T47D (cell line): ENCODE results near the gene MICU1.

Experiments used
- DNase-seq, 2 experiments: peaks; one replicate each; pipeline versions ENCODE4 v3.0.0 to v3.0.0-alpha.2; 2011 to 2012; ENCODE audit warnings: low read depth in 1 of 2, low spot score in 1 of 2
- JUND ChIP-seq: IDR thresholded peaks from 2 replicates; pipeline ENCODE4 v1.6.1; 2012; ENCODE audit warnings: low read depth
- in situ Hi-C: cut with HindIII; loops from 2 replicates; pipeline ENCODE4 v1.10.0; 2016; ENCODE audit warnings: low sequenced_read_pairs, low pct_unique_long_range_greater_than_20kb

MICU1 gene

DNA sequence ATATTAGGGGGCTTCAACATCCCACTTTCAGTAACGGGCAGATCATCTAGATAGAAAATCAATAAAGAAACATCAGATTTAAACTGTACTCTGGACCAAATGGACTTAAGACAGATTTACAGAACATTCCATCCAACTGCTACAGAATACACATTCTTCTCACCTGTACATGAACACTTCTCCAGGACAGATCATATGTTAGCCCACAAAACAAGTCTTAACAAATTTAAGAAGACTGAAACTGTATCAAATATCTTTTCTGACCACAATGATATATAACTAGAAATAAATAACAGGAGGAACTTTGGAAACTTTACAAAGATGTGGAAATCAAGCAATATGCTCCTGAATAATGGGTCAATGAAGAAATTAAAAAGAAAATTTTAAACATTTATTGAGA, 86.7 kb downstream of the MICU1 start:
- in situ Hi-C loops: no loop called here
- no peak for TF ChIP-seq JUND
- no peak for DNase-seq

DNA sequence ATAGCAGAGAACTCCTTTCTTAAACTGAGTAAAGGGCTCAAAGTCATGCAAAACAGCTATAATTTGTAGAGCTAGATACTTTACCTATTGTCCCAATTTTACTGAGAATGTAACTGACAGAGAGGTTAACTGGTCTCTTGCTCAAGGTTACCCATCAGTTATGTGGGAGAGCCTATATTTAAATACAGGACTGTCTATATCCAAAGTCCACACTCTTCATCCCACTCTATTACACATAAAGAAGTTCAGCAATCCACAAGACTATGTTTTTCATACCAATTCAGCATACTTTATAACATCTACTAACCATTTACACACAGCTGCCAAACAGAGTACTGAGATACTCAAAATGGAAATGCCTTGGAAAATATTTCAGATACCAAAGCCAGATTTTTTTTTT, 100.2 kb downstream of the MICU1 start:
- no peak for DNase-seq
- TF ChIP-seq JUND: no peak
- in situ Hi-C loops: no loop called here

DNA sequence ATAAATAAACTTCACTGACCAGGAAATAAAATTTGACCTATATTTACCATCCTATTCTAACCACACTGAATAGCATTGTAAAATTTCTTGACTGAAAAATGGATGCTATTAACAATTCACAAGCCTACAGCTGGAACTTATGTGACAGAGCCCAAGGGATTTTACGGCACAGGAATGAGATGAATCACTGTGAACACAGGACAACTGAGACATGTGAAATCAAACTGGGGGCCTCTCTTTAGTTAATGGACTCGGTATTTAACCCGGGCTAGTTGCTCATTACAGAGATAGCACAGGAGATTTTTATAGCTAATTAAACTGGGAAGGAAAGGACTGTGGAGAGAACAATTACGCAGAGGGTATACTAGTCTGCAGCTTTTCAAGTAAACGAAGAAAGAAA, 100.6 kb downstream of the MICU1 start:
- DNase-seq: no peak
- no peak for TF ChIP-seq JUND
- in situ Hi-C loops: no loop called here

DNA sequence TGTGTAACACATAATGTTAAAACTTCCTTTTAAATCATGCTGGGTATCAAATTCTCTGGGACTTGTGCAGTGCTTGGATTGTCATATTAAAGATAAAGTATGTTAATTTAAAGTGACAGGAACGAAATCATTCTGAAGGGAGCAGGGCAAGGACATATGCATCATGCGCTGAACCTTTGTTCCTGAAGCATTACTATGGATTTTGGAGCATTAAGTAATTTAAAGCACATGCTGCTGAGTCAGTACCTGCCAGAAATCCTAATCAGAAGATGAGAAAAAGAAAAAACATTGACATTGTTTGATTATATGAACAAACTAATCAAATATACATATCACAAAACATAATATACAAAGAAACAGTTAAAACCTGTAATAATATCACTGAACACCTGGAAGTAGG, 101.4 kb downstream of the MICU1 start:
- TF ChIP-seq JUND: no peak
- no peak for DNase-seq
- in situ Hi-C loops: no loop called here

DNA sequence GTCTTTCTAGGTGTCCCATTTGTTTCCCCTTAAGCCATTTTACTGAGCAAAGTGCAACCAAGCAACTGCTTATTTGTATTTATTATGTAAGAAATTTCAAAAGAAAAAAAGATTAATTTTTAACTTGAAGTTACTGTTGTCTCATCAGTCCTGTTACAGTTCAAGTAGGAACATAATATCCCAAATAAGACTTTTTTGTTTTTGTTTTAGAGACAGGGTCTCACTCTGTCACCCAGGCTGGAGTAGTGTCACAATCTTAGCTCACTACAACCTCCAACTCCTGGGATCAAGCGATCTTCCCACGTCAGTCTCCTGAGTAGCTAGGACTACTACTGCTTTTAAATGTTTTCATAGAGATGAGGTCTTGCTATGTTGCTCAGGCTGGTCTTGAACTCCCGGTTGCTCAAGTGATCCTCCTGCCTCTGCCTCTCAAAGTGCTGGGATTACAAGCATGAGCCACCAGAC, 101.9 kb downstream of the MICU1 start:
- no peak for DNase-seq
- in situ Hi-C loops: no loop called here
- no peak for TF ChIP-seq JUND

DNA sequence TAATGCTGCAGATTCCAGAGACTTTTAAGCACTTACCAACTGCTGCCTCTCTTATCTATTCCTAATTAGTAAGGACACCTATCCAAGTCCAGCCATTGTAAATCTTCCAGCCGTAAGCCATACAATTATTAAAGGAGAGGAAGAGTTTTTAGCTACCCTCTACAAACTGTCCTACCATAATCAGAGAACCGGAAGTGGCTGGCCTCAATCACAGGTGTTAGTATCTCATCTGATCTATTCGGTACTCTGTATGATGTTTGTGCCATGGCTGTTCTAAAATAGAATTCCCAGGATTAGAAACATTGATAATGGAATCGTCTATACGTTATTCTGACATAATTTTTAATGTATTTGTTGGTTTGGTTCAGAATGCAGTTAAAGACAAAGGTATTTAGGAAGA, 102.8 kb downstream of the MICU1 start:
- no peak for DNase-seq
- in situ Hi-C loops: no loop called here
- TF ChIP-seq JUND: no peak

DNA sequence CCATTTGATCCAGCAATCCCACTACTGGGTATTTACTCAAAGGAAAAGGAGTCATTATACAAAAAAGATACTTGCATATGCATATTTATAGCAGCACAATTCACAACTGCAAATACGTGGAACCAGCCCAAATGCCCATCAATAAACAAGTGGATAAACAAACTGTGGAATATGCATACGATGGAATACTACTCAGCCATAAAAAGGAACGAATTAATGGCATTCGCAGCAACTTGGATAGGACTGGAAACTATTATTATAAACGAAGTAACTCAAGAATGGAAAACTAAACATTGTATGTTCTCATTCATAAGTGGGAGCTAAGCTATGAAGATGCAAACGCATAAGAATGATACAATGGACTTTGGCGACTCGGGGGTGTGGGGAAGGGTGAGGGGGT, 108.6 kb downstream of the MICU1 start:
- DNase-seq: no peak
- in situ Hi-C loops: no loop called here
- TF ChIP-seq JUND: no peak

DNA sequence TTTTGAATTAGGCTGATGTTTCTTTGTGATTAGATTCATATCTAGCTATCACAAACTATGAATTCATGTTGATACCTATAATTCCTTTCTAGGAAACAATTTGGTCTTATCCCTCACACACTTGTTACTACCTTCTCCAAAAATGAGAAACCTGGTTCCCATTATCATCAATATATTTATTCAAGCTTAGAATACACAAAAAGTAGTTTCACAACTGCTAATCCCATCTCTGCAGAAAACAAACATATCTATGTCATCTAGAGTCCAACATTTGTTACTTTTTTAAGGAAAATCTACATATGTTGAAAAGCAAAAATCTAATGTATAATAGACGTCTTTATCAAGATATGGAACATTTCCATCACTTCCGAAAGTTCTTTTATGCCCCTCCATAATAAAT, 110.4 kb downstream of the MICU1 start:
- no peak for TF ChIP-seq JUND
- no peak for DNase-seq
- in situ Hi-C loops: no loop called here

DNA sequence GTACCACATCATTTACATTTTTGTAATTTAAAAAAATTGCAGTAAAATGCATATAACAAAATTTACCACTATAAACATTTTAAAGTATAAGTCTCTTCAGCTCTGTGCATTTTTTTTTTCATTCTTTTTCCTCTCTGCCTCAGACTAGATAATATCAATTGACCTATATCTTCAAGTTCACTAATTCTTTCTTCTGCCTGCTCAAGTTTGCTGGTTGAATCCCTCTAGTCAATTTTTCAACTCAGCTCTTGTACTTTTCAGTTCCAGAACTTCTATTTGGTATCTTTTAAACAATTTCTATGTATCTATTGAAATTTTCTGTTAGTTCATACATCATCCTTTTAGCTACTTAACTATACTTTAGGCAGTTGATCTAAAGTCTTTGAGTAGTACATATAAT, 112.0 kb downstream of the MICU1 start:
- in situ Hi-C loops: no loop called here
- DNase-seq: no peak
- no peak for TF ChIP-seq JUND

DNA sequence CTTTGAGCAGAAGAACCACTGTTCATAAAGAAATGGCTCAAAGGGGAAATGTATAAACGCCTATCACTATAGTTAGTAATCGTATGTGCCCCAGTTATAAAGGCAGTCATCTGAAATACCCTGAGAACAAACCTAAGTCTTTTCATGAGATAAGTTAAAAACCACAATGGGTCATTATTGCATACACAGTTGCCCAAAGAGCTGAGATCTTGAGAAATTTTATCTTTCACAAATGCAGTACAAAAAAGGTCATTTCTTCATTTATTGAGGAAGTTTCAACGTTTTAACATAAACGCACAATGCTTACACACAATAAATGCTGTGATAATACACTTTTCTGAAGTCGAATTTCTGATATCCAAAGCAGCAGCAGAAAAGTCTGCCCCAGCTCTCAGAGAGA, 114.4 kb downstream of the MICU1 start:
- no peak for TF ChIP-seq JUND
- DNase-seq: no peak

DNA sequence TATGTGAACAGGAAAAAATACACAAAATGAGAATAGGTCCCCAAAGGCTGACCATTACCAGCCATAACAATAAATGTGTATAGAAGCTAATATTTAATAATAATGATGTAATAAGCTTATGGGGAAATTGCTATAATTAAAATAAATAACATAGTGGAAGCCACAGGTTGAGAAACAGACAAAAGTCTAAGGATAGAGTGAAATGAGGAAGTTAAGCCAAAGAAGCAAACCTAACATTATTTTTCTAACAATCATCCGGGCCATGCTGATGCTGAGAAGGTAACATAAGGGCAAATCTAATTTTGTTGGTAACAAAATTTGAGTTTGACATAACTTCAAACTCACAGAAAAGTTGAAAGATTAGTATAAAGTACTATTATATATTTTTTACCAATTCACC, 115.9 kb downstream of the MICU1 start:
- in situ Hi-C loops: no loop called here
- TF ChIP-seq JUND: no peak
- no peak for DNase-seq

More for the DNA sequence above, 114.4 kb downstream of the MICU1 start:
- in situ Hi-C loops: no loop called here

DNA sequence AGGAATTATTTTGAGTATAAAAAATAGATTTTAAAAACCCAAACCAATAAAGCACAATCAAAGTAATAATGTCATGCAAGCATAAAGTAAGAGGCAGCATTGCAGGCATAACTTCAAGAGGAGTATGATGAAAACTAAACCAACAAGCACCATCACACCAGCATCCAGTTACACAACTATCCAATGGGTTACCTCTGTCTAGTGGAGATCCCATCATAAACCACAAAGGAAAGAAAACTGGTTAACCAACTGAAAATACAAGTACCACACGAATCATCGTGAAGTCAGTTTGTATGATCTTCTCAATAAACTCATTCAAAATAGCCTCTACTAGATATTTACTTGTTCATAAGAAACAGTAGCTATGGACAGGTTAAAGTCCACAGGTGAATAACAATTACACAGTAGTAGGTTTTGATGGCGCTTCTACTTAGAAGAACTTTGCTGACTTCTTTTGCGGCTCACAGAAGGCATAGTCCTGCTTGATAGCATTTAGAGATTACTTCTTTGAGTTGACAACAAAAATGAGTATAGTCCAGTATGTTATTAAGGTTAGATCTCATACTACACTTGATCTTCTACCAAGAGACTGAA, 116.6 kb downstream of the MICU1 start:
- in situ Hi-C loops: no loop called here

DNA sequence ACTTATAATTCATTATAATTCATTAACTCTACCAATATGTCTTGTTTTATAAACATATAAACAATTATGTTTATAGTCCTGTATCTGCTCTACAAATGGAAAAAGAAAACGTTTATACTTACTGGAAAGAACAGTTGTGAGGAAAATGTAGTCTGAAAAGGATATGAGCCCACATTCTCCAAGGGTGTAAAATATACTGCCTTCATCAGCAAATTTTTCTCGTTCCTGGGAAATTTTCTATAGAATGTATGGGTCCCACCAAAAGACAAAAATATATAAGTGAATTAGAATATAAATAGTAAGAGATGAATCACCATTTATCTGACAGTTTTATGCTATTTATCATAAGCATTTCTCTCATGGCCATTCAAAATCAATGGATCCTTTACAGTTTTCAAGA, 117.8 kb downstream of the MICU1 start:
- in situ Hi-C loops: no loop called here
- no peak for DNase-seq
- no peak for TF ChIP-seq JUND

More for the DNA sequence above, 116.6 kb downstream of the MICU1 start:
- DNase-seq: peak in 1 of 2 experiments; percentile 5
- no peak for TF ChIP-seq JUND

DNA sequence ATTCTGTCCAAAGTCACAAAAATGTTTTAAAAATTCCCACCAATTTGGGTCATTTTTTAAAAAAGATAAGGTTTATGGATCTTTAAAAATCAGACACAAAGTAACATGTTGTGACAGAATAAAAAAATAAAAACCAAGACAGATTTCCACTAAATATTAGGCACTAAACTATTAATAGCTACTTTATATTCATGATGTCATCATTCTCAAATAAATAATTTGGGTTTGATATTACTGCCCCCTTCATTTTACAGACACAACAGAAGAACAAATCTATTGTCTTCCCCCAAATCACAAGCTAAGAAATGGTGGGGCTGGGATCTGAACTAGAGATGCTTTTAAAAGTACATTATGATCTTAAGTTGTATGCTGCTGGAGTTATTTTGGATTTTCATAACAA, 119.4 kb downstream of the MICU1 start:
- in situ Hi-C loops: no loop called here
- no peak for DNase-seq
- TF ChIP-seq JUND: no peak
